KMS-11 (cell line): ENCODE measurements around the gene ARID1A.

ENCODE experiments used
- H2AFZ ChIP-seq: fragments of 200-600 bp; sonication (generic); 2 replicates; pipeline ENCODE4 v1.6.1; 2016; ENCODE audit warnings: antibody characterized with exemption, mixed run types, low read depth
- H3K27ac ChIP-seq: fragments of 200-600 bp; sonication (generic); 2 replicates; pipeline ENCODE4 v1.6.1; 2016; ENCODE audit warnings: mild to moderate bottlenecking, mixed run types
- H3K27me3 ChIP-seq: fragments of 200-600 bp; sonication (generic); 2 replicates; pipeline ENCODE4 v1.6.1; 2017; ENCODE audit warnings: mild to moderate bottlenecking, low read depth, mixed run types, moderate library complexity; ENCODE audit not compliant: insufficient read depth
- H3K36me3 ChIP-seq: fragments of 200-600 bp; sonication (generic); 2 replicates; pipeline ENCODE4 v1.6.1; 2017; ENCODE audit warnings: mild to moderate bottlenecking, mixed run types; ENCODE audit not compliant: insufficient read depth
- H3K4me1 ChIP-seq: fragments of 200-600 bp; sonication (generic); 2 replicates; pipeline ENCODE4 v1.6.1; 2016; ENCODE audit warnings: mild to moderate bottlenecking, low read depth, mixed run types; ENCODE audit not compliant: poor library complexity, severe bottlenecking
- H3K4me2 ChIP-seq: fragments of 200-600 bp; sonication (generic); 2 replicates; pipeline ENCODE4 v1.7.0; 2016; ENCODE audit warnings: mild to moderate bottlenecking, mixed run types
- H3K4me3 ChIP-seq: fragments of 200-600 bp; sonication (generic); IDR thresholded peaks from 2 replicates; pipeline ENCODE4 v1.6.1; 2017; ENCODE audit warnings: low read depth, low read length, mixed read lengths; ENCODE audit not compliant: insufficient read depth
- H3K79me2 ChIP-seq: fragments of 200-600 bp; sonication (generic); 2 replicates; pipeline ENCODE4 v1.6.1; 2016; ENCODE audit warnings: low read depth, mixed run types; ENCODE audit not compliant: insufficient read depth
- H3K9ac ChIP-seq: fragments of 200-600 bp; sonication (generic); 2 replicates; pipeline ENCODE4 v1.6.1; 2016; ENCODE audit warnings: mild to moderate bottlenecking, mixed run types
- H4K20me1 ChIP-seq: fragments of 200-600 bp; sonication (generic); 2 replicates; pipeline ENCODE4 v1.6.1; 2016; ENCODE audit warnings: mild to moderate bottlenecking, mixed run types; ENCODE audit not compliant: insufficient read depth
- TF ChIP-seq, protein P1 (sequence below): fragments of 200-600 bp; sonication (generic); conservative IDR thresholded peaks from 2 replicates; pipeline ENCODE4 v1.6.1; 2017; ENCODE audit warnings: low read depth, mild to moderate bottlenecking, antibody characterized with exemption, low read length, moderate library complexity, mixed read lengths

Gene ARID1A

DNA sequence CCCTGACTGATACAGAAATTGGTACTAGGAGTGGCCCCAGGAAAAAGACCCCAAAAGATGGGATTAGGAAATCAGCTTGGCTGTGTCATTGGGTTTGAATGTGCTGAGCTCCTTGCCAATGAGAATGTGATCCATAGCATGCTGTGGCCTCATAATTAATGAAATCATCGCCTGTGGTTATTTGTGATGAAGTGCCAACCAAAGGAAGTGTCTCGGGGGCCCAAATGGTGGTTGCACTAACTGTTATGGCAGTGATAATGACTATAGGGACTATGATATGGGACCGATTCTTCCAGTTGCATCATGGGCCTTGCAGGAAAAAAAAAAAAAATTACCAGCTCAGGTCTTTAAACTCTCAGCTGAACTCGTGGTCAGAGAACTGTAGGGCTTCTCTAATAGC is 115.2 kb downstream of the ARID1A start:
- peaks cover 17% of the 10 kb centered on the region for H3K4me1 ChIP-seq
- TF ChIP-seq, protein P1, sequence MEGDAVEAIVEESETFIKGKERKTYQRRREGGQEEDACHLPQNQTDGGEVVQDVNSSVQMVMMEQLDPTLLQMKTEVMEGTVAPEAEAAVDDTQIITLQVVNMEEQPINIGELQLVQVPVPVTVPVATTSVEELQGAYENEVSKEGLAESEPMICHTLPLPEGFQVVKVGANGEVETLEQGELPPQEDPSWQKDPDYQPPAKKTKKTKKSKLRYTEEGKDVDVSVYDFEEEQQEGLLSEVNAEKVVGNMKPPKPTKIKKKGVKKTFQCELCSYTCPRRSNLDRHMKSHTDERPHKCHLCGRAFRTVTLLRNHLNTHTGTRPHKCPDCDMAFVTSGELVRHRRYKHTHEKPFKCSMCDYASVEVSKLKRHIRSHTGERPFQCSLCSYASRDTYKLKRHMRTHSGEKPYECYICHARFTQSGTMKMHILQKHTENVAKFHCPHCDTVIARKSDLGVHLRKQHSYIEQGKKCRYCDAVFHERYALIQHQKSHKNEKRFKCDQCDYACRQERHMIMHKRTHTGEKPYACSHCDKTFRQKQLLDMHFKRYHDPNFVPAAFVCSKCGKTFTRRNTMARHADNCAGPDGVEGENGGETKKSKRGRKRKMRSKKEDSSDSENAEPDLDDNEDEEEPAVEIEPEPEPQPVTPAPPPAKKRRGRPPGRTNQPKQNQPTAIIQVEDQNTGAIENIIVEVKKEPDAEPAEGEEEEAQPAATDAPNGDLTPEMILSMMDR: no peak
- H3K9ac ChIP-seq: no peak overlapping the region
- H3K4me2 ChIP-seq: no peak overlapping the region
- no peaks in the 10 kb centered on the region for H4K20me1 ChIP-seq
- no peak overlapping the region for H2AFZ ChIP-seq
- no peak overlapping the region for H3K4me3 ChIP-seq
- H3K27ac ChIP-seq: no peak overlapping the region
- H3K36me3 ChIP-seq: no peaks in the 10 kb centered on the region
- H3K27me3 ChIP-seq: no peaks in the 10 kb centered on the region
- H3K79me2 ChIP-seq: no peaks in the 10 kb centered on the region

DNA sequence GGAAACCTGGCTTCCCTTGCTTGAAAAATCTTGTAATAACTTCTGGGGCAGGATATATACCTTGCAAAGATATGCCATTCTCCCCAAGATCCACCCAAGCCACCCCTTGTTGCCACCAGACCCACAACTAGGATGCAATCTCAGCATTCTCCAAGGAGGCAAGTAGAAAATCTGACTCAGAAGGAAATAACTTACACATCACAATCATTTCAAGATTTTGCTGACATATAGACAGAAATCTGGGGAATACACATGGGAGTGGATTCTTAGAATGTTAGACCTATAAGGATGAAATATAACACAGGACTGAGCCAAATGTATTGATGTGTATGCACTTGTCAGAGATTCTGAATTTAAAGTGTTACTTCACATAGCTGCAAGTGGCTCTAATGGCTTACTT is 115.9 kb downstream of the ARID1A start:
- no peaks in the 10 kb centered on the region for H3K27me3 ChIP-seq
- no peak overlapping the region for H3K27ac ChIP-seq
- H3K4me1 ChIP-seq: peaks cover 17% of the 10 kb centered on the region
- no peaks in the 10 kb centered on the region for H3K36me3 ChIP-seq
- no peaks in the 10 kb centered on the region for H4K20me1 ChIP-seq
- no peak overlapping the region for H3K4me2 ChIP-seq
- no peak overlapping the region for H2AFZ ChIP-seq
- H3K4me3 ChIP-seq: no peak overlapping the region
- no peak overlapping the region for H3K9ac ChIP-seq
- TF ChIP-seq, protein P1: no peak
- H3K79me2 ChIP-seq: no peaks in the 10 kb centered on the region

DNA sequence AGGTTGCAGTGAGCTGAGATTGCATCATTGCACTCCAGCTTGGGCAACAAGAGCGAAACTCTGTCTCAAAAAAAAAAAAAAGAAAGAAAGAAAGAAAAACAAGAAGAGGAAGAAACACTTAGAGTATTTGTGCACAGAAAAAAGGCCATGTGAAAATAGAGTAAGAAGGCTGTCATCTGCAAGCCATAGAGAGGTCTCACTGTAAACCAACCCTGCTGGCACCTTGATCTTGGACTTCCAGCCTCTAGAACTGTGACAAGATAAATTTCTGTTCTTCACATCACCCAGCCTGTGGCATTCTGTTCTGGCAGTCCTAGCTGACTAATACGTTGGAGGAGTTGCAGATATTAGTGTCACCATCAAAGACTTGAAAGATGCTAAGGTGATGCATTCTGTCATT is 118.6 kb downstream of the ARID1A start:
- Histone ChIP-seq H4K20me1 (no peaks in the 10 kb centered on the region), H3K27ac (no peak overlapping the region)

DNA sequence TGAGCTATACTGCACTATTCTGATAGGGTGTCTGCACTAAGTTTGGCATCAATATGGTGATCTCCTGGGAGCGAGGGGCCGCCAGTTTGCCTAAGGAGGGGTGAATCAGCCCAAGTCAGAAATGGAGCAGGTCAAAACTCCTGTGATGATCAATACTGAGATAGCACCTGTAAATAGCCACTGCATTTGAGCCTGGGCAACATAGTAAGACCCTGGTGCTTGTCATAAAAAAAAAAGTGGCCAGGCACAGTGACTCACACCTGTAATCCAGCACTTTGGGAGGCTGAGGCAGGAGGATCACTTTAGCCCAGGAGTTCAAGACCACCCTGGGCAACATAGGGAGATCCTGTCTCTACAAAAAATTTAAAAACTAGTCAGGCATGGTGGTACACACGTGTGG is 119.1 kb downstream of the ARID1A start:
- no peaks in the 10 kb centered on the region for H3K27me3 ChIP-seq
- no peak overlapping the region for H3K9ac ChIP-seq
- TF ChIP-seq, protein P1: no peak
- no peaks in the 10 kb centered on the region for H3K36me3 ChIP-seq
- no peaks in the 10 kb centered on the region for H4K20me1 ChIP-seq
- H2AFZ ChIP-seq: no peak overlapping the region
- no peak overlapping the region for H3K4me2 ChIP-seq
- no peak overlapping the region for H3K27ac ChIP-seq
- no peak overlapping the region for H3K4me3 ChIP-seq
- peaks cover 17% of the 10 kb centered on the region for H3K4me1 ChIP-seq
- no peaks in the 10 kb centered on the region for H3K79me2 ChIP-seq

More for the DNA sequence above, 118.6 kb downstream of the ARID1A start:
- no peaks in the 10 kb centered on the region for H3K36me3 ChIP-seq
- TF ChIP-seq, protein P1: no peak
- peaks cover 17% of the 10 kb centered on the region for H3K4me1 ChIP-seq
- no peak overlapping the region for H3K4me2 ChIP-seq
- H2AFZ ChIP-seq: no peak overlapping the region
- no peaks in the 10 kb centered on the region for H3K79me2 ChIP-seq
- no peak overlapping the region for H3K4me3 ChIP-seq
- H3K9ac ChIP-seq: no peak overlapping the region
- H3K27me3 ChIP-seq: no peaks in the 10 kb centered on the region
